ENCODE measurements around the gene UBE2F.

DNA sequence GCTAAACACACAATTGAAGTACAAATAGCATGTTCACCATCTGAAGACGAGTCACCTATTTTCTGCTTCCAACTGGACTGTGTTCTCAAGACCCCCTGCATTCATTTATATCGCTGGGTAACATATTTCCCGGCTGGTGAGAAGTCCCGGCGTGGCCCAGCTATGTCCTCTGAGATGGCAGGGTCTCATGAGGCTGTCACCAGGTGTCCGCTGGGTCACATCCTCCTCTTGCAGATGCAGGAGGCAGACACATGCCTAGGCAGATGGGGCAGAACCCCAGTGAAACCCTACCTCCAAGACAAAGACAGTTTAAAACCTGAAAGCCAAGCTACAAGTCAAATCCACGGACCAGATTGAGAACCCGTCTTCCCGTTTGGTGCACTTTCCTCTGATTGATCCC lies 36.8 kb upstream of the UBE2F start:
- TF ChIP-seq, protein P1, sequence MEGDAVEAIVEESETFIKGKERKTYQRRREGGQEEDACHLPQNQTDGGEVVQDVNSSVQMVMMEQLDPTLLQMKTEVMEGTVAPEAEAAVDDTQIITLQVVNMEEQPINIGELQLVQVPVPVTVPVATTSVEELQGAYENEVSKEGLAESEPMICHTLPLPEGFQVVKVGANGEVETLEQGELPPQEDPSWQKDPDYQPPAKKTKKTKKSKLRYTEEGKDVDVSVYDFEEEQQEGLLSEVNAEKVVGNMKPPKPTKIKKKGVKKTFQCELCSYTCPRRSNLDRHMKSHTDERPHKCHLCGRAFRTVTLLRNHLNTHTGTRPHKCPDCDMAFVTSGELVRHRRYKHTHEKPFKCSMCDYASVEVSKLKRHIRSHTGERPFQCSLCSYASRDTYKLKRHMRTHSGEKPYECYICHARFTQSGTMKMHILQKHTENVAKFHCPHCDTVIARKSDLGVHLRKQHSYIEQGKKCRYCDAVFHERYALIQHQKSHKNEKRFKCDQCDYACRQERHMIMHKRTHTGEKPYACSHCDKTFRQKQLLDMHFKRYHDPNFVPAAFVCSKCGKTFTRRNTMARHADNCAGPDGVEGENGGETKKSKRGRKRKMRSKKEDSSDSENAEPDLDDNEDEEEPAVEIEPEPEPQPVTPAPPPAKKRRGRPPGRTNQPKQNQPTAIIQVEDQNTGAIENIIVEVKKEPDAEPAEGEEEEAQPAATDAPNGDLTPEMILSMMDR (IDR thresholded peaks at IDR 0.05 in 8 of 11, conservative IDR thresholded peaks at IDR 0.05 in 3 of 11): no peak
- TF ChIP-seq POLR2AphosphoS5 (IDR thresholded peaks at IDR 0.05): no peak
